K562 (cell line): Measurements from ENCODE around the gene OR13J1. TPM values are rescaled to one million over a fixed set of nuclear protein-coding genes. Genes with fewer than 3 reads are reported as not detected.

Experiments used
- ATAC-seq: fragments of 200-7000 bp; cut with Tn5 transposase; 3 replicates; pipeline ENCODE4 v1.9.1; 2020; ENCODE audit warnings: moderate library complexity
- BruUV-seq: library from RNA; stranded (reverse); fragments of 400-500 nt; replicated peaks from 2 replicates; lab custom pipeline; 2021; lab: Mats Ljungman, UMichigan
- CTCF ChIA-PET: fragments of 300-600 bp; formaldehyde crosslinking; extraction: SDS; loops from one replicate; lab custom pipeline; 2021; ENCODE audit warnings: low intra/inter-chr PET ratio; lab: Yijun Ruan, JAX
- POLR2A ChIA-PET: fragments of 300-600, 350-650 bp; sonication (Branson Sonifier 250); formaldehyde crosslinking; extraction: SDS; loops from one replicate; lab custom pipeline; 2021; ENCODE audit warnings: antibody characterized with exemption, inconsistent platforms; lab: Yijun Ruan, JAX
- DNase-seq, 4 experiments: peaks; one replicate each; pipeline versions ENCODE4 v3.0.0 to v3.0.0-alpha.2; 2011 to 2018; ENCODE audit warnings: low spot score in 3 of 4, mixed read lengths in 3 of 4; ENCODE audit errors: extremely low read depth in 1 of 4
- FAIRE-seq: peaks from 2 replicates; lab custom pipeline; 2011; peaks lifted over from hg19 to GRCh38; lab: Jason Lieb, UNC
- H2AFZ ChIP-seq: 2 replicates; pipeline ENCODE4 v1.6.0; 2011; ENCODE audit warnings: low read depth, low read length, control low read depth, inconsistent platforms
- H3K27ac ChIP-seq: fragments of 200-600 bp; 3 replicates; pipeline ENCODE4 v1.8.0; 2011; ENCODE audit warnings: low read depth, mild to moderate bottlenecking, control low read depth, inconsistent platforms, low read length, moderate library complexity, mixed read lengths; ENCODE audit errors: extremely low read depth
- H3K27me3 ChIP-seq, 2 experiments: fragments of 300-600 bp in 1 of 2; 2 replicates in 1 of 2; 3 replicates in 1 of 2; pipeline versions ENCODE4 v1.6.0 to v1.8.0; 2011; ENCODE audit warnings: inconsistent platforms in 2 of 2, low read length in 2 of 2, mild to moderate bottlenecking in 1 of 2, mixed read lengths in 1 of 2, moderate library complexity in 1 of 2; ENCODE audit not compliant: control insufficient read depth in 2 of 2, insufficient read depth in 2 of 2
- H3K36me3 ChIP-seq: fragments of 300-600 bp; 3 replicates; pipeline ENCODE4 v1.8.0; 2011; ENCODE audit warnings: mild to moderate bottlenecking, low read length, inconsistent platforms; ENCODE audit not compliant: control insufficient read depth, insufficient read depth
- H3K4me1 ChIP-seq, 2 experiments: fragments of 200-600 bp in 1 of 2; replicated peaks in 1 of 2; 2 replicates in 1 of 2; 3 replicates in 1 of 2; pipeline versions ENCODE4 v1.5.1 to v1.8.0; 2011; ENCODE audit warnings: inconsistent platforms in 2 of 2, low read length in 2 of 2, mild to moderate bottlenecking in 1 of 2, mixed read lengths in 1 of 2, moderate library complexity in 1 of 2; ENCODE audit not compliant: control insufficient read depth in 2 of 2, insufficient read depth in 2 of 2
- H3K4me2 ChIP-seq: 2 replicates; pipeline ENCODE4 v1.6.1; 2011; ENCODE audit warnings: low read length, control low read depth, inconsistent platforms, mixed read lengths; ENCODE audit not compliant: insufficient read depth
- H3K4me3 ChIP-seq: fragments of 200-600 bp; sonication (generic), shearing (Covaris generic); 2 replicates; pipeline ENCODE4 v1.5.1; 2016; ENCODE audit warnings: control low read depth, inconsistent platforms
- H3K79me2 ChIP-seq: fragments of 200-600 bp; 3 replicates; pipeline ENCODE4 v1.8.0; 2011; ENCODE audit warnings: low read length, inconsistent platforms; ENCODE audit not compliant: control insufficient read depth, insufficient read depth
- H3K9ac ChIP-seq, 2 experiments: 2 replicates each; pipeline versions ENCODE4 v1.6.0 to v1.6.1; 2011; ENCODE audit warnings: low read depth in 2 of 2, low read length in 2 of 2, control low read depth in 1 of 2, inconsistent platforms in 1 of 2, mild to moderate bottlenecking in 1 of 2, mixed read lengths in 1 of 2; ENCODE audit not compliant: insufficient read depth in 1 of 2
- H3K9me1 ChIP-seq: one replicate; pipeline ENCODE4 v1.6.0; 2011; ENCODE audit warnings: inconsistent platforms, mild to moderate bottlenecking, low read length, moderate library complexity; ENCODE audit not compliant: control insufficient read depth, insufficient read depth
- H3K9me3 ChIP-seq: replicated peaks from 2 replicates; pipeline ENCODE4 v1.5.1; 2011; ENCODE audit warnings: low read depth, low read length, inconsistent platforms; ENCODE audit not compliant: control insufficient read depth, insufficient read depth
- H4K20me1 ChIP-seq: replicated peaks from 2 replicates; pipeline ENCODE4 v1.6.1; 2011; ENCODE audit warnings: low read length, inconsistent platforms, mixed read lengths; ENCODE audit not compliant: control insufficient read depth, insufficient read depth
- E2F4 ChIP-seq: sonication (generic); formaldehyde crosslinking; IDR thresholded peaks from 2 replicates; pipeline ENCODE4 v1.8.0; 2022; ENCODE audit warnings: mild to moderate bottlenecking, low read depth, missing genetic modification reagents
- NCOA1 ChIP-seq: fragments of 450-650 bp; IDR thresholded peaks from 2 replicates; pipeline ENCODE4 v1.6.1; 2016; ENCODE audit warnings: low read depth
- VEZF1 ChIP-seq: fragments of 200-800 bp; sonication (Bioruptor generic); IDR thresholded peaks from 2 replicates; pipeline ENCODE4 v1.6.1; 2017; ENCODE audit warnings: missing genetic modification characterization, missing compliant biosample characterization
- ZNF24 ChIP-seq: fragments of 450-650 bp; IDR thresholded peaks from 2 replicates; pipeline ENCODE4 v1.6.1; 2016
- WGBS: fragments of 100-300 bp; shearing (Covaris generic); methylation state at CpG from one replicate; pipeline ENCODE4 v1.1.6; 2016; ENCODE audit warnings: low coverage, mixed read lengths; ENCODE audit not compliant: insufficient coverage; ENCODE audit errors: missing lambda C conversion rate; 5-methylcytosine and 5-hydroxymethylcytosine counted together
- in situ Hi-C: fragments of 300-500 bp; cut with MboI; formaldehyde crosslinking; loops from 4 replicates; pipeline ENCODE4 v1.15.0; 2018; ENCODE audit warnings: inconsistent platforms, mixed read lengths
- intact Hi-C: fragments of 100-400 bp; cut with micrococcal nuclease; formaldehyde crosslinking; loops from 2 replicates; pipeline ENCODE4 v1.14.2; 2022
- polyA plus RNA-seq, 8 experiments: library from polyadenylated mRNA; depleted of rRNA in 4 of 8; stranded (reverse) in 5 of 8; unstranded in 3 of 8; fragments of >200 nt; fragmentation: Nextera tagmentation in 2 of 8; fragmentation: Illumina TruSeq in 1 of 8; extraction: Ambion mirVana in 2 of 8; extraction: Trizol in 1 of 8; gene quantifications; 2 replicates each; pipeline versions ENCODE4 v1.2.1 to v1.2.3, GENCODE V29; 2011 to 2014; ENCODE audit warnings: inconsistent platforms in 1 of 8, missing spikeins in 1 of 8
- total RNA-seq, 7 experiments: library from RNA; depleted of rRNA in 6 of 7; stranded (reverse); fragments of >200 nt in 6 of 7; fragmentation: Illumina TruSeq in 2 of 7; extraction: Trizol in 2 of 7; gene quantifications; 2 replicates each; pipeline versions ENCODE4 v1.2.1 to v1.2.3, GENCODE V29; 2011 to 2021; ENCODE audit warnings: low replicate concordance in 1 of 7

The OR13J1 gene
- total and polyA plus RNA-seq, 9 of the 15 experiments (the other 6 are each of a cell fraction or from before 2014, with no cell fraction given) = not detected

DNA sequence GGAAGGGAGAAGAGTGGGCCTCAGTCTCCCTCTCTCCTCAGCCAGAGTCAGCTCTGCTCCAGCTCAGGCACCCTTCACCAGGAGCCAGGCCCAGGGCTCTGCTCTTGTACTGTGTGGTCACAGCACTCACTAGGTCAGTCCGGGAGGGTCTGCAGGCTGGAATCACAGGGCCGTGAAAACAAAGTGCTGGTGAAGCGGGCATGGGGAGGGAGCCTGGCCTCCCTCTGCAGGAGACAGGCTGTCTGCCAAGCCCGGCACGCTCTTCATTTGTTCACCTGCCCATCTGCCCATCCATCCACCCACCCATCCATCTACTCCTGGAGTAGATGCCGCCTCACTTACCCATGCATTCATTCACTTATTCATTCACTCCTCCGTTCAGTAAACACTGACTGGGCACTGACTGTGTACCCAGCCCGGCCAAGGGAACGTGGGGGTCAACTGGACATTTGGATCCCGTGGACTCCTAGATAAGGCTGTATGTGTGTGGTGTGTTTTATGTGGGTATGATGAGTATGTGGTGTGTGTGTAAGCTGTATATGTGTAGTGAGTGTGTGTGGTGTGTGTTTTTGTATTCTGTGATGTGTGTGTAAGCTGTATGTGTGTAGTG is 42.7 kb upstream of the OR13J1 start:
- Histone ChIP-seq H3K79me2 (no peaks in the 10 kb centered on the region), H3K4me2 (no peak overlapping the region), H3K9ac (peak overlapping the region in 1 of 2 experiments; percentile 55; a peak in 2 of 4 replicates), H3K27me3 (no peaks in the 10 kb centered on the region), H3K9me1 (no peaks in the 10 kb centered on the region), H3K36me3 (no peaks in the 10 kb centered on the region), H3K27ac (no peak overlapping the region; the same call in 2 of the 3 replicates), H4K20me1 (no peaks in the 10 kb centered on the region), H2AFZ (no peak overlapping the region), H3K9me3 (no peaks in the 10 kb centered on the region), H3K4me3 (no peak overlapping the region), H3K4me1 (peaks cover 41 to 48% of the 10 kb centered on the region in 2 experiments; a peak in 4 of 5 replicates)
- no peak for ATAC-seq
- in situ Hi-C loops (no loop called here), intact Hi-C loops (no loop called here)
- POLR2A ChIA-PET = interaction anchor here (3.3 kb wide), 1 partner anchor 12 kb away, joined by 20 read pairs; no protein-coding TSS in a partner anchor
- TF ChIP-seq ZNF24 (peak; percentile 34; the same call in 1 of the 2 replicates), NCOA1 (no peak)
- 62% methylated on average over 3 of the region's 10 CpGs for WGBS
- DNase-seq = no peak
- CTCF ChIA-PET = interaction anchor here (0.6 kb wide), 1 partner anchor 346 kb away, joined by 3 read pairs; no protein-coding TSS in a partner anchor
- no TSS peak for BruUV-seq
- no peak for FAIRE-seq

GRCh38 chr9:35911690-35912089 is 41.5 kb upstream of the OR13J1 start:
- BruUV-seq = no TSS peak
- H3K27ac ChIP-seq = no peak overlapping the region; the same call in 2 of the 3 replicates
- 87% methylated on average over 5 of the region's 10 CpGs for WGBS
- no peaks in the 10 kb centered on the region for H3K9me3 ChIP-seq
- H3K4me1 ChIP-seq = peaks cover 30 to 47% of the 10 kb centered on the region in 2 experiments; a peak in 4 of 5 replicates
- no peak overlapping the region for H3K4me2 ChIP-seq
- no peak overlapping the region for H3K4me3 ChIP-seq
- H3K9me1 ChIP-seq = no peaks in the 10 kb centered on the region
- H4K20me1 ChIP-seq = no peaks in the 10 kb centered on the region
- no peak for DNase-seq
- no peak for ATAC-seq
- POLR2A ChIA-PET = interaction anchor here (0.6 to 1.3 kb wide), 3 partner anchors 8 to 152 kb away, joined by 3 to 4 read pairs (median 3); no protein-coding TSS in a partner anchor
- H3K36me3 ChIP-seq = no peaks in the 10 kb centered on the region
- TF ChIP-seq E2F4 (CRISPR knock-in tag) (no peak), VEZF1 (no peak)
- in situ Hi-C loops = no loop called here
- H3K9ac ChIP-seq = peak overlapping the region in 1 of 2 experiments; percentile 43; a peak in 1 of 4 replicates
- no peaks in the 10 kb centered on the region for H3K27me3 ChIP-seq
- CTCF ChIA-PET = interaction anchor here (1.4 kb wide), 1 partner anchor 34 kb away, joined by 5 read pairs; no protein-coding TSS in a partner anchor
- peak overlapping the region; percentile 46; the same call in 1 of the 2 replicates for H2AFZ ChIP-seq
- intact Hi-C loops = no loop called here
- no peaks in the 10 kb centered on the region for H3K79me2 ChIP-seq
- FAIRE-seq = no peak
